Loucy (cell line): ENCODE data around the gene CFAP300.

ENCODE experiments used
- H2AFZ ChIP-seq: fragments of 200-600 bp; sonication (generic); 2 replicates; pipeline ENCODE4 v1.6.0; 2016; ENCODE audit warnings: antibody characterized with exemption, mild to moderate bottlenecking, low read length, moderate library complexity
- H3F3A ChIP-seq: fragments of 200-600 bp; 2 replicates; pipeline ENCODE4 v1.6.0; 2016; ENCODE audit warnings: antibody characterized with exemption, low read depth, mild to moderate bottlenecking
- H3K27me3 ChIP-seq: fragments of 200-600 bp; sonication (generic); 2 replicates; pipeline ENCODE4 v1.6.1; 2014; ENCODE audit warnings: low read length, mild to moderate bottlenecking; ENCODE audit not compliant: insufficient read depth, poor library complexity, severe bottlenecking
- H3K36me3 ChIP-seq: fragments of 200-600 bp; sonication (generic); 2 replicates; pipeline ENCODE4 v1.6.1; 2016; ENCODE audit warnings: low read length; ENCODE audit not compliant: insufficient read depth
- H3K4me1 ChIP-seq: fragments of 200-600 bp; sonication (generic); 2 replicates; pipeline ENCODE4 v1.5.1; 2014; ENCODE audit warnings: low read length, mild to moderate bottlenecking; ENCODE audit not compliant: insufficient read depth, poor library complexity, severe bottlenecking
- H3K4me2 ChIP-seq: fragments of 200-600 bp; sonication (generic); 2 replicates; pipeline ENCODE4 v1.6.0; 2014; ENCODE audit warnings: antibody characterized with exemption, low read length, low read depth, mild to moderate bottlenecking; ENCODE audit not compliant: poor library complexity, severe bottlenecking
- H3K4me3 ChIP-seq: fragments of 200-600 bp; sonication (generic); 2 replicates; pipeline ENCODE4 v1.5.1; 2014; ENCODE audit warnings: low read length, mild to moderate bottlenecking, mixed read lengths; ENCODE audit not compliant: poor library complexity, severe bottlenecking
- H3K79me2 ChIP-seq: fragments of 200-600 bp; sonication (generic); 2 replicates; pipeline ENCODE4 v1.6.1; 2014; ENCODE audit warnings: low read length; ENCODE audit not compliant: insufficient read depth
- H3K9ac ChIP-seq: fragments of 200-600 bp; sonication (generic); 2 replicates; pipeline ENCODE4 v1.6.0; 2014; ENCODE audit warnings: mild to moderate bottlenecking, low read depth, low read length, moderate library complexity; ENCODE audit not compliant: poor library complexity, severe bottlenecking
- H3K9me2 ChIP-seq: fragments of 200-600 bp; sonication (generic); replicated peaks from 2 replicates; pipeline ENCODE4 v1.6.1; 2016; ENCODE audit warnings: low read depth, low read length, mixed read lengths
- H3K9me3 ChIP-seq: fragments of 200-600 bp; sonication (generic); 2 replicates; pipeline ENCODE4 v1.6.1; 2014; ENCODE audit warnings: mild to moderate bottlenecking, antibody characterized with exemption, low read length, low read depth; ENCODE audit not compliant: insufficient read depth
- H4K20me1 ChIP-seq: fragments of 200-600 bp; sonication (generic); 2 replicates; pipeline ENCODE4 v1.6.0; 2014; ENCODE audit warnings: antibody characterized with exemption, low read length, mild to moderate bottlenecking; ENCODE audit not compliant: insufficient read depth, poor library complexity, severe bottlenecking
- CTCF ChIP-seq: fragments of 200-600 bp; sonication (generic); conservative IDR thresholded peaks from 2 replicates; pipeline ENCODE4 v1.5.1; 2014; ENCODE audit warnings: mild to moderate bottlenecking, antibody characterized with exemption, low read length
- EZH2phosphoT487 ChIP-seq: fragments of 200-600 bp; IDR thresholded peaks from 2 replicates; pipeline ENCODE4 v1.6.1; 2018; ENCODE audit warnings: antibody characterized with exemption, mild to moderate bottlenecking, moderate library complexity, borderline replicate concordance

Gene CFAP300

GRCh38 chr11:102005306-102005705 lies 41.9 kb upstream of the CFAP300 start:
- TF ChIP-seq EZH2phosphoT487 (no peak), CTCF (no peak)
- H3K9ac ChIP-seq, result no peak overlapping the region
- no peaks in the 10 kb centered on the region for H3F3A ChIP-seq
- no peaks in the 10 kb centered on the region for H3K4me1 ChIP-seq
- no peaks in the 10 kb centered on the region for H3K9me3 ChIP-seq
- no peaks in the 10 kb centered on the region for H3K27me3 ChIP-seq
- H4K20me1 ChIP-seq, result no peaks in the 10 kb centered on the region
- no peak overlapping the region for H3K4me3 ChIP-seq
- H3K79me2 ChIP-seq, result no peaks in the 10 kb centered on the region
- no peaks in the 10 kb centered on the region for H3K36me3 ChIP-seq
- no peaks in the 10 kb centered on the region for H3K9me2 ChIP-seq
- no peak overlapping the region for H2AFZ ChIP-seq
- no peak overlapping the region for H3K4me2 ChIP-seq

GRCh38 chr11:102006835-102007566 lies 40.2 kb upstream of the CFAP300 start:
- Histone ChIP-seq H3K4me1 (no peaks in the 10 kb centered on the region), H3K4me2 (no peak overlapping the region), H4K20me1 (no peaks in the 10 kb centered on the region), H3K9me3 (no peaks in the 10 kb centered on the region), H3F3A (no peaks in the 10 kb centered on the region), H3K27me3 (no peaks in the 10 kb centered on the region), H3K4me3 (no peak overlapping the region), H2AFZ (no peak overlapping the region), H3K36me3 (no peaks in the 10 kb centered on the region), H3K79me2 (no peaks in the 10 kb centered on the region), H3K9ac (no peak overlapping the region), H3K9me2 (no peaks in the 10 kb centered on the region)
- no peak for TF ChIP-seq EZH2phosphoT487
- TF ChIP-seq CTCF, result no peak

- no peaks in the 10 kb centered on the region for H3K79me2 ChIP-seq
- H3K4me3 ChIP-seq, result no peak overlapping the region
- no peaks in the 10 kb centered on the region for H3K36me3 ChIP-seq
- H2AFZ ChIP-seq, result no peak overlapping the region
- H3K9me2 ChIP-seq, result no peaks in the 10 kb centered on the region
- no peaks in the 10 kb centered on the region for H3K27me3 ChIP-seq
- H3K9me3 ChIP-seq, result no peaks in the 10 kb centered on the region
- no peak overlapping the region for H3K4me2 ChIP-seq
- peak; percentile 65 for TF ChIP-seq CTCF
- TF ChIP-seq EZH2phosphoT487, result no peak
- H3K9ac ChIP-seq, result no peak overlapping the region
- no peaks in the 10 kb centered on the region for H3F3A ChIP-seq
- no peaks in the 10 kb centered on the region for H4K20me1 ChIP-seq
- H3K4me1 ChIP-seq, result no peaks in the 10 kb centered on the region
Measured at GRCh38 chr11:102007567-102008437, 39.4 kb upstream of the CFAP300 start.
